ENCODE results near the gene IL20. TPM values are rescaled to one million over a fixed set of nuclear protein-coding genes. Genes with fewer than 3 reads are reported as not detected.

The IL20 gene
- total and polyA plus RNA-seq, 2 experiments from 2014 or later, result not detected

GRCh38 chr1:206908038-206908437, 42.6 kb downstream of the IL20 start:
- H3K27me3 ChIP-seq, result peaks cover 47% of the 10 kb centered on the region
- no peaks in the 10 kb centered on the region for H3K36me3 ChIP-seq
- H3K9me3 ChIP-seq (ENCODE audit: low read depth), result no peaks in the 10 kb centered on the region
- TF ChIP-seq, protein P1, sequence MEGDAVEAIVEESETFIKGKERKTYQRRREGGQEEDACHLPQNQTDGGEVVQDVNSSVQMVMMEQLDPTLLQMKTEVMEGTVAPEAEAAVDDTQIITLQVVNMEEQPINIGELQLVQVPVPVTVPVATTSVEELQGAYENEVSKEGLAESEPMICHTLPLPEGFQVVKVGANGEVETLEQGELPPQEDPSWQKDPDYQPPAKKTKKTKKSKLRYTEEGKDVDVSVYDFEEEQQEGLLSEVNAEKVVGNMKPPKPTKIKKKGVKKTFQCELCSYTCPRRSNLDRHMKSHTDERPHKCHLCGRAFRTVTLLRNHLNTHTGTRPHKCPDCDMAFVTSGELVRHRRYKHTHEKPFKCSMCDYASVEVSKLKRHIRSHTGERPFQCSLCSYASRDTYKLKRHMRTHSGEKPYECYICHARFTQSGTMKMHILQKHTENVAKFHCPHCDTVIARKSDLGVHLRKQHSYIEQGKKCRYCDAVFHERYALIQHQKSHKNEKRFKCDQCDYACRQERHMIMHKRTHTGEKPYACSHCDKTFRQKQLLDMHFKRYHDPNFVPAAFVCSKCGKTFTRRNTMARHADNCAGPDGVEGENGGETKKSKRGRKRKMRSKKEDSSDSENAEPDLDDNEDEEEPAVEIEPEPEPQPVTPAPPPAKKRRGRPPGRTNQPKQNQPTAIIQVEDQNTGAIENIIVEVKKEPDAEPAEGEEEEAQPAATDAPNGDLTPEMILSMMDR (IDR thresholded peaks at IDR 0.05; ENCODE audit: low read depth, low read length), result no peak
- DNase-seq (ENCODE audit: low read depth in 1 of 2, low spot score in 1 of 2), result no peak
- H3K4me3 ChIP-seq, result no peak overlapping the region
- no peak overlapping the region for H3K27ac ChIP-seq
- H3K4me1 ChIP-seq (ENCODE audit: low read depth), result no peaks in the 10 kb centered on the region

DNA sequence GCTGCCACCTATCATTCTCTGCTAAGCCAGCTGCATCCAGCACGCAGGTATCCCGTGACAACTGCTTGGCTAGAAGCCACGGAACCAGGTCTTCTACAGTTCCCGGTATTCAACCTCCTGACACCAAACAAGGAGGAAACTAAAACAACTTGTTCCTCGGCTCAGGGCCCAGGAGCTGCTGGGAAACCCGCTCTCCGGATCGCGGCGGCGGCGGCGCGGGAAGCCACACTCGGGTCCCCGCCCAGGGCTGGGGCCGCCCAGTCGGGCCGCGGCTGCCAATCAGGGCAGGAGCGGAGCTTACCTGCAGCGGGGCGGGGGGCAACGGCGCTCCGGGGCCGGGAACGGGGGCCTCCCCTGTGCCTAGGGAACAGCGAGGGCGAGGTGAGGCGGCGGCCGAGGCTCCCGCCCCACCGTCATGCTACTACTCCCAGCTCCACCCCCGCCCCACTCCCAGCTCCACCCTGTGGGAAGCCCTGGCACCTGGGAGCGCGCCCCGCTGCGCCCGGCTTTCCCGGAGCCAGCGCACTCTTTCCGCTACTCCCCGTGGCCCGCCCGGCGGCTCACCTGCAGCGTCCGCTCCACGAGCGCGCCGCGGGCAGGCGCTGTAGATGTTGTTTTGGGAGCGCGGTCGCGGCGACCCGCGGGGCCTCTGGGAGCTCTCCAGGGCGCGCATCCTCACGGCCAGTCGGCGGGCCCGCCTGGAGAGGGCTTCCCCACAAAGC, 43.9 kb downstream of the IL20 start:
- peaks cover 58% of the 10 kb centered on the region for H3K27me3 ChIP-seq
- no peaks in the 10 kb centered on the region for H3K36me3 ChIP-seq
- H3K9me3 ChIP-seq (ENCODE audit: low read depth), result no peaks in the 10 kb centered on the region
- DNase-seq (ENCODE audit: low read depth in 1 of 2, low spot score in 1 of 2), result peak in 1 of 2 donors; percentile 55
- TF ChIP-seq, protein P1 (IDR thresholded peaks at IDR 0.05; ENCODE audit: low read depth, low read length), result no peak
- no peak overlapping the region for H3K27ac ChIP-seq
- H3K4me3 ChIP-seq, result peak overlapping the region; percentile 58
- H3K4me1 ChIP-seq (ENCODE audit: low read depth), result no peaks in the 10 kb centered on the region

GRCh38 chr1:206909883-206910318, 44.5 kb downstream of the IL20 start:
- no peak for DNase-seq (ENCODE audit: low read depth in 1 of 2, low spot score in 1 of 2)

DNA sequence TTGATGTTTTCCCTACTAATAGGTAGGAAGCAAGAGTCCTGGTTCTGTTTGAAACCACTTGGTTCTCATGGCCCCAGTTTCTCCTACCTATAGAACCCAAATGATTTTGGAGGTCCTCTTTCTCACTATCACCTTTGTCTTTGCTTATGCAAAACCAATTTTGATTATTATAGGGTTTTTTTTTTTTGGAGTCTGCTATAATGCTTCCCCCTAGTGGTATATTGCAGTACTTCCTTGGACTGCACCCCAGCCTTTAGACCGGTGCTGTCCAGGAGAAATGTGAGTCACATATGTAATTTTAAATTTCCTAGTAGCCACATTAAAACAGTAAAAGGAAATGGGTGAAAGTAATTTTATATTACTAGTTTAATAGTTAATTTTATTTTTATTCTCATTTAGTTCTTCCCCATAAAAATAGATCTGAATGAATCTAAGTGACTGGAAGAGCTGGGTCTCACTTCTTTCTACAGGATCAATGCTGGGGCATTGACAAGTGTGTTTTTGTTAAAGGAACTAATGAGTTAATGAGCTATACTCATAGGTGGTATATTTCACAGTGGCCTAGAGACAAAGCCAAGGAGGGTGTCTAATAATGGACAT, 45.7 kb downstream of the IL20 start:
- Histone ChIP-seq H3K27ac (no peak overlapping the region), H3K4me3 (no peak overlapping the region), H3K9me3 (ENCODE audit: low read depth) (no peaks in the 10 kb centered on the region), H3K27me3 (peaks cover 69% of the 10 kb centered on the region), H3K4me1 (ENCODE audit: low read depth) (no peaks in the 10 kb centered on the region), H3K36me3 (no peaks in the 10 kb centered on the region)
- peak; percentile 69 to 82 for DNase-seq (ENCODE audit: low read depth in 1 of 2, low spot score in 1 of 2)
- TF ChIP-seq, protein P1 (IDR thresholded peaks at IDR 0.05; ENCODE audit: low read depth, low read length), result peak; percentile 77

More at GRCh38 chr1:206909883-206910318, 44.5 kb downstream of the IL20 start:
- Histone ChIP-seq H3K36me3 (no peaks in the 10 kb centered on the region), H3K9me3 (ENCODE audit: low read depth) (no peaks in the 10 kb centered on the region), H3K4me1 (ENCODE audit: low read depth) (no peaks in the 10 kb centered on the region), H3K4me3 (peak overlapping the region; percentile 58), H3K27me3 (peaks cover 58% of the 10 kb centered on the region), H3K27ac (no peak overlapping the region)
- TF ChIP-seq, protein P1 (IDR thresholded peaks at IDR 0.05; ENCODE audit: low read depth, low read length), result no peak

- Histone ChIP-seq H3K36me3 (no peaks in the 10 kb centered on the region), H3K4me1 (ENCODE audit: low read depth) (no peaks in the 10 kb centered on the region), H3K4me3 (no peak overlapping the region), H3K9me3 (ENCODE audit: low read depth) (no peaks in the 10 kb centered on the region), H3K27me3 (peaks cover 76% of the 10 kb centered on the region), H3K27ac (no peak overlapping the region)
- TF ChIP-seq, protein P1 (IDR thresholded peaks at IDR 0.05; ENCODE audit: low read depth, low read length), result peak; percentile 72
- peak; percentile 85 to 86 for DNase-seq (ENCODE audit: low read depth in 1 of 2, low spot score in 1 of 2)
Measured at GRCh38 chr1:206912445-206913095, 47.1 kb downstream of the IL20 start.

Measured in cardiac muscle cell (in vitro differentiated cells and primary cell).